COR-L47 (cell line): ENCODE results near the gene DIP2A.
"Not testable (repeated sequence)": the region's sequence is repeated elsewhere in the genome, so short reads cannot be mapped to it uniquely, and the experiment has no call there.

Source experiments
- DNase-seq: peaks from one replicate; lab custom pipeline; 2025; lab: John Stamatoyannopoulos, UW

DIP2A gene

GRCh38 chr21:46452710-46453109, 6.0 kb upstream of the DIP2A start:
- no peak for DNase-seq

- no peak for DNase-seq
Measured at GRCh38 chr21:46454142-46454541, 4.5 kb upstream of the DIP2A start.

GRCh38 chr21:46454634-46455390, 3.9 kb upstream of the DIP2A start:
- DNase-seq, result no peak

GRCh38 chr21:46455575-46456385, 2.9 kb upstream of the DIP2A start:
- DNase-seq, result no peak

- DNase-seq, result no peak
Measured at GRCh38 chr21:46456750-46457149, 1.9 kb upstream of the DIP2A start.

GRCh38 chr21:46457801-46458314, 833 bp upstream of the DIP2A start:
- DNase-seq, result no peak

- no peak for DNase-seq
Measured at GRCh38 chr21:46459024-46459355, 299 bp downstream of the DIP2A start.

- DNase-seq, result no peak
Measured at GRCh38 chr21:46459356-46460112, 843 bp downstream of the DIP2A start.

GRCh38 chr21:46461909-46462308, 3.2 kb downstream of the DIP2A start:
- DNase-seq, result no peak

GRCh38 chr21:46465153-46465552, 6.5 kb downstream of the DIP2A start:
- not testable (repeated sequence) for DNase-seq

- DNase-seq, result no peak
Measured at GRCh38 chr21:46465651-46466050, 7.0 kb downstream of the DIP2A start.

GRCh38 chr21:46468108-46468774, 9.6 kb downstream of the DIP2A start:
- no peak for DNase-seq

- no peak for DNase-seq
Measured at GRCh38 chr21:46469275-46469674, 10.6 kb downstream of the DIP2A start.

GRCh38 chr21:46471514-46471913, 12.8 kb downstream of the DIP2A start:
- no peak for DNase-seq

GRCh38 chr21:46472246-46472645, 13.6 kb downstream of the DIP2A start:
- DNase-seq, result no peak

- DNase-seq, result no peak
Measured at GRCh38 chr21:46474382-46474781, 15.7 kb downstream of the DIP2A start.

GRCh38 chr21:46475296-46475695, 16.6 kb downstream of the DIP2A start:
- no peak for DNase-seq

GRCh38 chr21:46477765-46478164, 19.1 kb downstream of the DIP2A start:
- no peak for DNase-seq

- DNase-seq, result no peak
Measured at GRCh38 chr21:46478910-46479309, 20.2 kb downstream of the DIP2A start.

- DNase-seq, result no peak
Measured at GRCh38 chr21:46480466-46480865, 21.8 kb downstream of the DIP2A start.

GRCh38 chr21:46482225-46482845, 23.6 kb downstream of the DIP2A start:
- DNase-seq, result no peak

- DNase-seq, result no peak
Measured at GRCh38 chr21:46482846-46483231, 24.1 kb downstream of the DIP2A start.
